ENCODE results near the gene CSTA. TPM values are rescaled to one million over a fixed set of nuclear protein-coding genes. Genes with fewer than 3 reads are reported as not detected.

CSTA gene
- total RNA-seq, 4 donors from 2014 or later = 1.4 to 1.5 TPM; not detected in 2

DNA sequence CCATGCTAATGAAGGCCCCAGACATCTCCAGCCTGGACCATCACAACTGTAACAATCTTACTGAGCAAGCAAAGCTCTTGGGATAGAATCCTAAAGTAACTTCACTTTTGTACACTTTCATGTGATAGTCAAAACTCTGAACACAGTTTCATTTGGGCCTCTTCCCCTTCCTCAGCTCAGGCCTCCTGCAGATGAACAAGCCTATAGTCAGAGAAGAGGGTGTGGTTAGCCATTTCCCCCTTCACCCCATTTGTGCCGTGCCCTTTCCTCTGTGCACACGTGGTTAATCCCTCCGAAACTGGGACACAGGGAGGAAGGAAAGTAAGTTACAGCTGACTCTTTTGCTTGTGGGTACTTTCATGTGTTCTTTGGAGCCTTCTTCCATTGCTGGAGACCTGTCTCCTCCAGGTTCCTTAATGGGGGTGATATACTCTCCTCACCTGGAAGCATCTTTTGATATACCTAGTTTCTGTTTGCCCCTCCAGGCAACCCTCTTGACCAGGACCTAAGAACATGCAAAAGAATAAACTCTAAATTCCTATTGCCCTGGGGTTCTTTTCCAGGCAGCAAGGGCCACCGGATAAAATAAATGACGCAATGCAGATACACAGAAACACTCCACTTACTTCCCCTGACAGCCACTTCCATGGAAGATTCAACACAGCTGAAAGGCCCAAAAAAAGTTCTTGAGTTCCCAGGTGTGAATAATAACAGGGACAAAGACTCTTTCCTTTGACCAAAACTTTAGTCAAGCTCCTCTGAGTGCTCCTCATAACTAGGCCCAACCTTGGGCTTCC, 29.6 kb upstream of the CSTA start:
- no peak for TF ChIP-seq POLR2A (IDR thresholded peaks at IDR 0.05)
- TF ChIP-seq, protein P1, sequence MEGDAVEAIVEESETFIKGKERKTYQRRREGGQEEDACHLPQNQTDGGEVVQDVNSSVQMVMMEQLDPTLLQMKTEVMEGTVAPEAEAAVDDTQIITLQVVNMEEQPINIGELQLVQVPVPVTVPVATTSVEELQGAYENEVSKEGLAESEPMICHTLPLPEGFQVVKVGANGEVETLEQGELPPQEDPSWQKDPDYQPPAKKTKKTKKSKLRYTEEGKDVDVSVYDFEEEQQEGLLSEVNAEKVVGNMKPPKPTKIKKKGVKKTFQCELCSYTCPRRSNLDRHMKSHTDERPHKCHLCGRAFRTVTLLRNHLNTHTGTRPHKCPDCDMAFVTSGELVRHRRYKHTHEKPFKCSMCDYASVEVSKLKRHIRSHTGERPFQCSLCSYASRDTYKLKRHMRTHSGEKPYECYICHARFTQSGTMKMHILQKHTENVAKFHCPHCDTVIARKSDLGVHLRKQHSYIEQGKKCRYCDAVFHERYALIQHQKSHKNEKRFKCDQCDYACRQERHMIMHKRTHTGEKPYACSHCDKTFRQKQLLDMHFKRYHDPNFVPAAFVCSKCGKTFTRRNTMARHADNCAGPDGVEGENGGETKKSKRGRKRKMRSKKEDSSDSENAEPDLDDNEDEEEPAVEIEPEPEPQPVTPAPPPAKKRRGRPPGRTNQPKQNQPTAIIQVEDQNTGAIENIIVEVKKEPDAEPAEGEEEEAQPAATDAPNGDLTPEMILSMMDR (IDR thresholded peaks at IDR 0.05) = no peak
- Histone ChIP-seq H3K27me3 (no peaks in the 10 kb centered on the region), H3K4me3 (no peak overlapping the region), H3K9me3 (peaks cover 0 to 3% of the 10 kb centered on the region in 2 donors), H3K36me3 (no peaks in the 10 kb centered on the region), H3K4me1 (no peaks in the 10 kb centered on the region), H3K27ac (no peak overlapping the region)
- intact Hi-C loops (cut with DNase I; ENCODE audit: low total_unique reads) = no loop called here
- DNase-seq = no peak

DNA sequence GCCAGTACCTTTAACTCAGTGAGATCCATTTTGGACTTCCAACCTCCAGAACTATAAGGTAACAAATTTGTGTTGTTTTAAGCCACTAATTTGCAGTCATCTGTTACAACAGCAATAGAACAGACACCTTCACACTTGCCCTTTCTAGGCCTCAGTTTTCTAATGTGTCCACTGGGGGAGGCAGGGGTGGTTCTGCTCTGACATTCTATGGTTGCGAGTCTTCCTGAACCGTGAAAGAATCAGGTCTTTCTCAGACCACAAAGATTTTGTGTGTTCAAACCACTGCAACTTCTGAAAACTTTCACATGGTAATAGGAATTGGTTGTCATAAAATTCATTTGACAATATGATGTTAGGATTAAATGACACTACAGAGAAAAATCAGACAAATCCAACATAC, 26.8 kb upstream of the CSTA start:
- Histone ChIP-seq H3K4me1 (no peaks in the 10 kb centered on the region), H3K27ac (no peak overlapping the region), H3K4me3 (no peak overlapping the region), H3K36me3 (no peaks in the 10 kb centered on the region), H3K9me3 (peaks cover 0 to 3% of the 10 kb centered on the region in 2 donors), H3K27me3 (no peaks in the 10 kb centered on the region)
- TF ChIP-seq, protein P1 (IDR thresholded peaks at IDR 0.05) = no peak
- TF ChIP-seq POLR2A (IDR thresholded peaks at IDR 0.05) = no peak
- DNase-seq = no peak
- intact Hi-C loops (cut with DNase I; ENCODE audit: low total_unique reads) = no loop called here

DNA sequence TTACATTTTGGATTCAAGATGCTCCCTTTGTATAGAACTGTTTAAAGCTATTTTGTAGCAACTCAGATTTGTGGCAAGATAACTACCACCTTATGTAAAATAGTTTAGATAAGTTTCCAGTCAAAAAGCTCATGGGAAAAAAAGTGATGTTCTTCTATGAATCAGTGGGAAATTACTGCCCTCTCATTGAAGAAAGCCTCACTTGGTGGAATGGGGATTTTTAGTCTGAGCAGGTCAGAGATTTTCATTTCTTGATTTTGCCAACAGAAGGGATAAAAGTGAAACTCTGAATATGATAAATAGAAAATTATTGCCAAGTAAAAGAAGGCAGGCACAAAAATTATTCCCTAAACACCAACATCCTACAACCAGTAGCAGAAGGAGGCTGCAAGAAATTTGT, 25.8 kb upstream of the CSTA start:
- intact Hi-C loops (cut with DNase I; ENCODE audit: low total_unique reads) = no loop called here
- H3K27me3 ChIP-seq = no peaks in the 10 kb centered on the region
- H3K36me3 ChIP-seq = no peaks in the 10 kb centered on the region
- H3K4me3 ChIP-seq = no peak overlapping the region
- H3K4me1 ChIP-seq = no peaks in the 10 kb centered on the region
- H3K27ac ChIP-seq = no peak overlapping the region
- peaks cover 0 to 3% of the 10 kb centered on the region in 2 donors for H3K9me3 ChIP-seq
- TF ChIP-seq, protein P1 (IDR thresholded peaks at IDR 0.05) = no peak
- TF ChIP-seq POLR2A (IDR thresholded peaks at IDR 0.05) = no peak
- no peak for DNase-seq

DNA sequence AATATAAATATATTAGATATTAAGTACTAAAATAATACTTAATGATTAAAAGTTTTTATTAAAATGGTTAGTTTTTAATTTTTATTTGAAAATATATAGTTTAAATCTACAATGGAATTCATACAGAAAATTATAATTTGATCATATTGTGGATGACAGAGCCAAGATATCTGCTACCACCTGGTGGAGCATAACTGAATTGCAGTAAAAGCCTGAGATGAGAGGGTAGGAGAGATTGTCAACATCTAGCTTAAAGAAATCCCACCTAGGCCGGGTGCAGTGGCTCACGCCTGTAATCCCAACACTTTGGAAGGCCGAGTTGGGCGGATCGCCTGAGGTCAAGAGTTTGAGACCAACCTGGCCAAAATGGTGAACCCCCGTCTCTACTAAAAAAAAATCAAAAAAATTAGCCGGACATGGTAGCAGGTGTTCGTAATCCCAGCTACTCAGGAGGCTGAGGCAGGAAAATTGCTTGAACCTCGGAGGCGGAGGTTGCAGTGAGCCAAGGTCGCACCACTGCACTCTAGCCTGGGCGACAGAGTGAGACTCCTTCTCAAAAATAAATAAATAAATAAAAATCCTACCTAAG, 25.1 kb upstream of the CSTA start:
- H3K36me3 ChIP-seq = no peaks in the 10 kb centered on the region
- H3K9me3 ChIP-seq = peaks cover 0 to 3% of the 10 kb centered on the region in 2 donors
- DNase-seq = no peak
- no peak overlapping the region for H3K27ac ChIP-seq
- no peaks in the 10 kb centered on the region for H3K4me1 ChIP-seq
- TF ChIP-seq, protein P1 (IDR thresholded peaks at IDR 0.05) = no peak
- no peak for TF ChIP-seq POLR2A (IDR thresholded peaks at IDR 0.05)
- no peaks in the 10 kb centered on the region for H3K27me3 ChIP-seq
- H3K4me3 ChIP-seq = no peak overlapping the region
- intact Hi-C loops (cut with DNase I; ENCODE audit: low total_unique reads) = no loop called here

DNA sequence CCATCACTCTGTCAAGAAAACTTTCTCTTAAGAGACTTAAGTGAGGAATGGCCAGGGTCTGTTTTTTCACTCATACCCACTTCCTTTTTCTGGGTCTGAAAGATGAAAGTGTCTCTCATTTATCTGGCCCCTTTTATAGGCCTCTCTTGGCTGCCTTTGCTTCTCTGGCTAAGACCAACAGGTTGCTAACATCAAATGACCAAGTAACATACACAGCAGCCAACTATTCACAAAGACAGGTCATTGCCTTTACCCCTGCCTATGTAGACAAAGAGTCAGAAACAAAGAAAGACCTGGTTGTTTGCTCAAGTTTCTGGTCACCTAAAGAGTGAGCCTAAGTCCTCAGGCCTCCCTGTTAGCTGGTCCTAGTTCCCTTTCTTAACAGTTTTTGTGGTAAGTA, 24.0 kb upstream of the CSTA start:
- Histone ChIP-seq H3K4me1 (no peaks in the 10 kb centered on the region), H3K27ac (no peak overlapping the region), H3K27me3 (no peaks in the 10 kb centered on the region), H3K36me3 (no peaks in the 10 kb centered on the region), H3K9me3 (peaks cover 0 to 3% of the 10 kb centered on the region in 2 donors), H3K4me3 (no peak overlapping the region)
- intact Hi-C loops (cut with DNase I; ENCODE audit: low total_unique reads) = no loop called here
- no peak for DNase-seq
- TF ChIP-seq, protein P1 (IDR thresholded peaks at IDR 0.05) = no peak
- no peak for TF ChIP-seq POLR2A (IDR thresholded peaks at IDR 0.05)

Measured in uterus (tissue), 4 donors.